Measurements from ENCODE around the gene PANX2.

DNA sequence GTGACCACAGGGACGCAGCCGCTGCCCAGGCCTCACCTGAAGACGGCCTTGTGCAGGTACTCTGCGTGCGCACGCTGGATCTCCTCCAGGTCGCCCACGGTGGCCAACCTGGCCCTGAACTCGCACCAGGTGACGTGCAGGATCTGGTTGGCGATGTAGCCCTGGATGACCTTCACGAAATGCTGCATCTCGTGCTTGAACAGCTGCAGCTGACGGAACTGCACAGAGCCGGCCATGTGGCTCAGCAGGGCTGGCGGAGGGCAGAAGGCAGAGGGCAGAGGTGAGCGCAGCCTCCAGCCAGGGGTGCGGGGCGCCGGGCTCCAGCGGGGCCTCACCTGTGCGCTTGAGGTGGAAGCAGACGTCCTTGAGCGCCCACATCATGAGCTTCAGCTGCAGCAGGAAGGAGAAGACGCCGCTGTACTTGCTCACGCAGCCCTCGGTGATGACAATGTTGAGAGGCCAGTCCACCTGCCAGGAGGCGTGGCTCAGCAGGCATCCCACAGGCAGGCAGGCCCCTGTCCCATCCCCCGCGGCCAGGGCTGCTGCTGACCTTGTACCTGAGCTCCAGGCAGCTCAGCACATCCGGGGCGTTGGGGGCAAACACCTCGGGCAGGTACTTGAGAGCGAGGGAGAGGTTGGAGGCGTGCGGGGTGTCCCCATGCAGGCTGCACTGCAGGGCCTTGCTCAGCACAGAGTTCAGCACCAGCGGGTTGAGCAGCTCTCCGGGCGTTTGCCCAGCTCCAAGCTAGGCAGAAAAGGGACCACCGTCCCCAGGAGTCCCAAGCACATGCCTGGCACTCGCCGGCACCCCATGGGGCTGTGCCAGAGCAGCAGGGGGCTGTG, 47.8 kb downstream of the PANX2 start:
- TF ChIP-seq, protein P1, sequence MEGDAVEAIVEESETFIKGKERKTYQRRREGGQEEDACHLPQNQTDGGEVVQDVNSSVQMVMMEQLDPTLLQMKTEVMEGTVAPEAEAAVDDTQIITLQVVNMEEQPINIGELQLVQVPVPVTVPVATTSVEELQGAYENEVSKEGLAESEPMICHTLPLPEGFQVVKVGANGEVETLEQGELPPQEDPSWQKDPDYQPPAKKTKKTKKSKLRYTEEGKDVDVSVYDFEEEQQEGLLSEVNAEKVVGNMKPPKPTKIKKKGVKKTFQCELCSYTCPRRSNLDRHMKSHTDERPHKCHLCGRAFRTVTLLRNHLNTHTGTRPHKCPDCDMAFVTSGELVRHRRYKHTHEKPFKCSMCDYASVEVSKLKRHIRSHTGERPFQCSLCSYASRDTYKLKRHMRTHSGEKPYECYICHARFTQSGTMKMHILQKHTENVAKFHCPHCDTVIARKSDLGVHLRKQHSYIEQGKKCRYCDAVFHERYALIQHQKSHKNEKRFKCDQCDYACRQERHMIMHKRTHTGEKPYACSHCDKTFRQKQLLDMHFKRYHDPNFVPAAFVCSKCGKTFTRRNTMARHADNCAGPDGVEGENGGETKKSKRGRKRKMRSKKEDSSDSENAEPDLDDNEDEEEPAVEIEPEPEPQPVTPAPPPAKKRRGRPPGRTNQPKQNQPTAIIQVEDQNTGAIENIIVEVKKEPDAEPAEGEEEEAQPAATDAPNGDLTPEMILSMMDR (IDR thresholded peaks at IDR 0.05; ENCODE audit: poor library complexity) = no peak
- TF ChIP-seq EZH2 (IDR thresholded peaks at IDR 0.05; ENCODE audit: borderline replicate concordance) = no peak
